Right ventricle myocardium superior (tissue), 1 donor: ENCODE results near the gene ILF2. TPM values are rescaled to one million over a fixed set of nuclear protein-coding genes. Genes with fewer than 3 reads are reported as not detected.

ENCODE experiments used
- ATAC-seq: fragments of 200-7000 bp; cut with Tn5 transposase; one replicate; pipeline ENCODE4 v1.9.1; 2020; ENCODE audit warnings: mild to moderate bottlenecking; ENCODE audit not compliant: poor library complexity
- DNase-seq: peaks from one replicate; pipeline ENCODE4 v3.0.0-alpha.2; 2020
- intact Hi-C: fragments of 100-400 bp; cut with DNase I; formaldehyde crosslinking; loops from one replicate; pipeline ENCODE4 v1.11.2; 2022
- total RNA-seq: library from RNA; stranded (reverse); fragmentation: NEBNext Ultra II Directional; extraction: Animal tissue kit (Norgen Biotek cat#: 25700); gene quantifications from one replicate; pipeline ENCODE4 v1.2.1, GENCODE V29; 2021
- donor health status: DM: no; HTN: yes; CAD: no; lungs with severe emphysema.

The ILF2 gene
- total RNA-seq, 1 donor from 2014 or later: 55.3 TPM

- ATAC-seq: peak; percentile 92
- intact Hi-C loops: no loop called here
- DNase-seq: peak; percentile 98
These were observed 36.8 kb downstream of the ILF2 start, which contains the start of gene CHTOP for GRCh38 chr1:153633754-153634665. Gene CHTOP (plus strand): TSS chr1:153634066. CDS start chr1:153636589, 2,523 bp downstream.

DNA sequence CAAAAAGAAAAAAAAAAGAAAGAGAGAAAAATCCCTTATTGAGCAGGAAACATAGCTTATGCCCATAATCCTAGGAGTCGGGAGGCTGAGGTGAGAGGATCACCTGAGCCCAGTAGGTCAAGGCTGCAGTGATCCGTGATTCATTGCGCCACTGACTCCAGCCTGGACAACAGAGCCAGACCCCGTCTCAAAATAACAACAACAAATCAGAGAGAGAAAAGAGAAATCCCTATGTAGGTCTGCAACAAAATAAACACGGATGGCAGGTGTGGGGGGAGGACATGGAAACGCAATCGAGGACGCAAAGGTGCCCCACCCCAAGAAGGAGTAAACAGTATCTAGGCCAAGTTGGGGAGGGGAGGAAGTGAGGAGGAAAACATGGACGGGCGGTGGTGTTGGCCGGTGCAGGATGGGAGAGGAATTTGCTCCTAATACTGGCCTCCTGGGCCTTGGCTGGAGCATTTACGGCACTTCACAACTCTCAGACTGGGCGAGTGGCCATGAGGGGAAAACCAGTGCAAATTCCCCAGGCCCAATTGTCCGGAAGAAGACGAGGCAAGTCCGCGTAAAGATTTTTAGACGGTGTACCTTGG, 37.5 kb downstream of the ILF2 start:
- peak; percentile 35 for ATAC-seq
- DNase-seq: no peak
- intact Hi-C loops: no loop called here

DNA sequence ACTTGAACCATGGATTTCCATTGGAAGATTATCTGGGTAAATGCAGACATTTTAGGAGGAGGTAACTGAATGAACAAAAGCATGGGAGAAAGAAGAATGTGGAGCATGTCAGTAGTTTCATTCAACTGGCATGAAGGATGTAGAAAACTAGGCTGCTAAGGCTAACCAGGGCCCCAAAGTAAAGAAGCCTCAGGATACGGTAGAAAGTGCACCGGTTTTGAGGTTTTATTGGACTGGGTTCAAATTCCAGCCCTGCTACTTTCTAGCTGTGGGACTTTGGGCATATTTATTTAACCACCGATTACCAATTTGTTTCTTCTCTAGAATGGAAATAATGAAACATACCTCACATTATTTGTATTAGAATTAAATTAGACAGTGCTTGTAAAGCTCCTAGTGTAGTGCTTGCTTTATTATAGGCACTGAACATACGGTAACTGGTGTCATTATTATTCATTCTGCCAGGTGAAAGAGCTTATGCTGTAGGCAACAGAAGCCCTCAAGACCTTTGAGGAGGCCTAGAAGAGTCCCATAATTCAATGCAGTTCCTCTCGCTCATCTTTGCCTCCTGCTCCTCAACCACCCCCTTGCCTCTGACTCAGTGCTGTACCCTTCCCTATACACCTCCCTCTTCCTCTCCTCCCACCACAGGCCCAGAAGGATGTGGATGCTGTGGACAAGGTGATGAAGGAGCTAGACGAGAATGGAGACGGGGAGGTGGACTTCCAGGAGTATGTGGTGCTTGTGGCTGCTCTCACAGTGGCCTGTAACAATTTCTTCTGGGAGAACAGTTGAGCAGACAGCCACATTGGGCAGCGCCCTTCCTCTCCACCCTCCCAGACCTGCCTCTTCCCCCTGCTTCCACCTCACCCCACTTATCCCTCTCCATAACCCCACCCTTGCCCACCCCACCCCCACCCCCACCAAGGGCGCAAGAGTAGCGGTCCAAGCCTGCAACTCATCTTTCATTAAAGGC, 39.5 kb downstream of the ILF2 start:
- DNase-seq (peak; percentile 17), ATAC-seq (no peak)
- intact Hi-C loops: no loop called here

DNA sequence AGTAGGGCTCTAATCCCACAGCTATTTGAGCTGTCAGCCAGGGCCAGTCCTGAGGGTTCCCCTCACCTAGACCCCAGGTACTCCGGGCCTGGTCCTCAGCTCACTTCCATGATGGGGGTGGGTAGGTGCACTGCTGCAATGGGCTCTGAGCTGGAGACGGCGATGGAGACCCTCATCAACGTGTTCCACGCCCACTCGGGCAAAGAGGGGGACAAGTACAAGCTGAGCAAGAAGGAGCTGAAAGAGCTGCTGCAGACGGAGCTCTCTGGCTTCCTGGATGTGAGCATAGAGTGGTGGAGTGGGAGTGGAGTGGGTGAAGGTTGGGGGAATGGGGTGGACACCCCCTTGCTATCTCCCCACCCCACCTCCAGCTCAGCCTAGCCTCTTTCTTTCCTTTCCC, 40.4 kb downstream of the ILF2 start:
- intact Hi-C loops: no loop called here
- ATAC-seq: no peak
- DNase-seq: peak; percentile 32

DNA sequence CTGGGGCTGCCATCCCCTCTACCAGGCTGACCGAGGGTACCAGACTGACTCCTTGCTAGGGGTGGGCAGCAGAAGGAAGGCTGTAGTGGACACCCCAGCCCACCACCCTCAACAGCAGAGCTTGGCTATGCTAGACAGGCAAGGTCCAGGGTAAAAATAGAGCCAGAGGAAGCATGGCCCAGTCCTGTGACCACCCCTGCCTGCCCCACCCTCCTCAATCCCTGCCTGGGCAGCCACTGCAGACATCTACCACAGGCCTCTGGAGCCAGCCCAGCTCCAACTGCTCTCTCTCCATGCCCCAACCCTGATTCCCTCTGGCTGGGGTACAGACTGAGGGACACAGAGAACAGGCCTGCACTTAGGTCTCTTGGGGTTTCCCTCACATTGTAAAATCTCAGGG, 40.8 kb downstream of the ILF2 start:
- intact Hi-C loops: no loop called here
- DNase-seq: peak; percentile 80
- peak; percentile 43 for ATAC-seq

GRCh38 chr1:153629343-153629665, 41.5 kb downstream of the ILF2 start:
- DNase-seq: peak; percentile 24

GRCh38 chr1:153628638-153629342, 42.0 kb downstream of the ILF2 start:
- intact Hi-C loops: no loop called here
- DNase-seq: peak; percentile 40
- no peak for ATAC-seq

More at GRCh38 chr1:153629343-153629665, 41.5 kb downstream of the ILF2 start:
- ATAC-seq: no peak
- intact Hi-C loops: no loop called here

DNA sequence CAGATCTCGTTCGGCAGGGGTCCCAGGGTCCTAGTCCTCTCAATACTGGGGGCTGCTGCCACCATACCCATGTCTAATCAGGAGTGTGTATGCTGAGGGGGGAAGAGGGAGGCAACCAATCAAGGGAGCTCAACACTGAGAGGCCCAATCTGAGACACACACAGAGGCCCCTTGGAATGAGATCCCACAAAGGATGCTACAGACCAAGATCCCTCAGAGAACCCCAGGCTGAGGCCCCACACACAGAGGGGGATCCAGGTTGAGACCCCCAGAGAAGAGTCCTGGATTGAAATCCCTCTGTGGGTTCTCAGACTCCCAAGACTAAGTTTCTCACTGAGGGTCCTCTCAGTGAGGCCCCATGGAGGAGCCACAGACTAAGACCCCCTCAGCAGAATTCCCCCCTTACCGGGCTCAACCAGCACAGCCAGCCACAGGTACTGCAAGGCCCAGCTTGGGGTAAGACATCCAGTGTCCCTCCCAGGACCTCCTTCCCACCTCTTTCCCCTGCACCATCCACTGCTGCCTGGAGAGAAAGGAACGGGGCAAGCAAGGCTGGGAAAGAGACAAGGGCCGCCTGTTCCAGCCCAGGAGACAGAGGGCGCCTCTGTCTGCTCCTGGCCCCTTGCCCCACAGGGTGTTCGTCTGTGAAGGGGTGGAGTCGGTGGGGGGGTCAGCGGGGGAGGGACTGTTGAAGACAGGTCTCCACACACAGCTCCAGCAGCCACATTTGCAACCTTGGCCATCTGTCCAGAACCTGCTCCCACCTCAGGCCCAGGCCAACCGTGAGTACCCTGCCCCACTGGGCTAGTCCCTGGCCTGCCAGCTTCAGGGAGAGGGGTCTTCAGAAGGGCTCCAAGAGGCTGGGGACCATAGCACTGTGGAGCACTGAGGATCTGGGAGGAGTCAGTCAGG, 42.8 kb downstream of the ILF2 start, which contains the start of gene S100A1:
Gene S100A1 (plus strand): TSS at position 720 of the 912 bp plus-strand sequence. CDS start 2,088 bp downstream, outside the sequence.
- DNase-seq (peak; percentile 80), ATAC-seq (peak; percentile 65)
- intact Hi-C loops: no loop called here

DNA sequence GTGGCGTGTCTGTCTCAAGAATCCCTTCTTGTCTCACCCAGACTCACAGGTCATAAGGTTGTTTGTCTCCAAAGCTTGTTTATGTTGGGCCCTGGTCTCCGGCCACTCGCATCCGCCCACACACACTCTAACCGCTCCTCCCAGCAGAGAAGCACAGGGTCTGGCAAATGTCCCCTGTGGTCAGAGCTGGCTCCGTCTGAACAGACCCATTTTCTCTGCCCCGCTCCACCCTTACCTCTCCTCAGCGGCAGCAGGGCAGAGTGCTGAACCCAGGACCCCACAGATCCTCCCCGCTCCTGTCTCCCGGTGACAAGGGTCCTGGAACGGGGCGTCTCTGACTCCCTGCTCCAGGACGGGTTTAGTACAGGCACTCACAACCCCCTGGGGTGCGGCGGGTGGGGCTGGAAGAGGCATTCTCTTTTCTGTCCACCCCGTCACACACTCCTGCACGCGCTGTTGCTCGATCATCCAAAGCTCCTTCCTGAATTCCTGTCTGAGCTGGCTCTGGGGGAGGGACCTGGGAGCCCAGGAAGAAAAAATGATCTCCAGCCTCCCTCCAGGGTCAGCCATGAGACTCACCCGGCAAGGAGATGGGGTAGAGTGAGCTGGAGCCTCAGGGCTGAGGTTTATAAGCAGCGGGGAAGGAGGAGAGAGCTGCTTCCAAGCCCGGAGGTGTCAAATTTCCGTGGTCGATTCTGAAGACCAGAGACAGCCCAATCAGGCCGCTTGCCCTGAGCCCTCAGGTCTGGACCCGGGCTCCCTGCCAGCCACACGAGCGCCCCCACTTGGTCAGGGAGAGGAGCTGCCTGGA, 43.7 kb downstream of the ILF2 start, which contains the start of gene S100A13:
Gene S100A13 (minus strand): TSS at position 602 of the 811 bp plus-strand sequence. CDS start 1,033 bp downstream, outside the sequence.
- intact Hi-C loops: no loop called here
- DNase-seq (peak; percentile 85), ATAC-seq (peak; percentile 70)

DNA sequence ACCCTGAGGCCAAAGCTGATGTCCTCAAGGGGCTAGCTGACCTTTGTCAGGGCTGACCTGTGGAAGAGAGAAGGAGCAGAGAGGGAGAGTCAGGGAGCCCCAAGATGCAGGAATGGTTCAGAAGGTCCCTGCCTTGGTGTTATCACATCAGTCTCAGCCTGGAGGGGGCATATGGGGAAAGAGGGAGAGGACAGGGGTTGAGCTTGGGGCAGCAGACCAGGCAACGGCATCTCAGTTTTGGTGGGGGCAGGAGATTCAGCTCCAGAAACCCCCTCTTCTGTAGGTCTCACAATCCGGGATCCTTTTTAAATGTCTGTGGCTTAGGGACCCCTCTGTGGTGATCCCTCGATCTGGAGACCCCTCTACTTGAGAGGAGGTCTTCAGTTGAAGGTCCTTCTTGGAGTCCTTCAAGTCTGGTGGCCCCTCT, 44.3 kb downstream of the ILF2 start:
- ATAC-seq (no peak), DNase-seq (no peak)
- intact Hi-C loops: no loop called here

GRCh38 chr1:153624965-153625611, 45.7 kb downstream of the ILF2 start:
- intact Hi-C loops: no loop called here

DNA sequence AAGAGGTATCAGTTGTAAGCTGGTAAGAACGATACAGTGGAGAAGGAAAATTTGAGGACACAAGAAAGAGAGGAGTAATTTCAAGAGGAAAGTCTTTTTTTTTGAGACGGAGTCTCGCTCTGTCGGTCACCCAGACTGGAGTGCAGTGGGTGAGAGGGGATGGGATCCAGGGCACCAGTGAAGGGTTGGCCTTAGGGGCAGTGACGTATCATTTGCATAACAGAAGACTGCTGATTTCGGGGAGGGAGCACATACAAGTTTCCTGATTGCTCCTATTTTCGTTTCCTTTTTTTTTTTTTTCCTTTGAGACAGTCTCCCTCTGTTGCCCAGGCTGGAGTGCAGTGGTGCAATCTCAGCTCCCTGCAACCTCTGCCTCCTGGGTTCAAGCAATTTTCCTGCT, 47.7 kb downstream of the ILF2 start:
- DNase-seq (no peak), ATAC-seq (no peak)
- intact Hi-C loops: no loop called here

More at GRCh38 chr1:153624965-153625611, 45.7 kb downstream of the ILF2 start:
- DNase-seq (peak; percentile 16), ATAC-seq (no peak)

GRCh38 chr1:153619171-153619570, 51.6 kb downstream of the ILF2 start:
- intact Hi-C loops: no loop called here
- ATAC-seq: no peak
- no peak for DNase-seq

GRCh38 chr1:153617663-153618062, 53.1 kb downstream of the ILF2 start:
- DNase-seq (no peak), ATAC-seq (no peak)
- intact Hi-C loops: no loop called here

GRCh38 chr1:153616917-153617311, 53.9 kb downstream of the ILF2 start:
- intact Hi-C loops: no loop called here
- ATAC-seq (peak; percentile 55), DNase-seq (no peak)
